ENCODE data around the gene NRP1.

GRCh38 chr10:33208166-33208565 lies 126.3 kb downstream of the NRP1 start:
- TF ChIP-seq CTCF (IDR thresholded peaks at IDR 0.05 in 4 of 5, conservative IDR thresholded peaks at IDR 0.05 in 1 of 5) (no peak), POLR2A (IDR thresholded peaks at IDR 0.05) (no peak)
